Ishikawa (cell line): Measurements from ENCODE around the gene COL6A5.

Experiments
- CREB1 ChIP-seq: IDR thresholded peaks from 2 replicates; pipeline ENCODE4 v1.6.1; 2012; ENCODE audit warnings: low read depth
- EP300 ChIP-seq: IDR thresholded peaks from 2 replicates; pipeline ENCODE4 v1.6.1; 2012; ENCODE audit warnings: borderline replicate concordance
- RAD21 ChIP-seq: IDR thresholded peaks from 2 replicates; pipeline ENCODE4 v1.6.1; 2012; ENCODE audit warnings: low read depth

DNA sequence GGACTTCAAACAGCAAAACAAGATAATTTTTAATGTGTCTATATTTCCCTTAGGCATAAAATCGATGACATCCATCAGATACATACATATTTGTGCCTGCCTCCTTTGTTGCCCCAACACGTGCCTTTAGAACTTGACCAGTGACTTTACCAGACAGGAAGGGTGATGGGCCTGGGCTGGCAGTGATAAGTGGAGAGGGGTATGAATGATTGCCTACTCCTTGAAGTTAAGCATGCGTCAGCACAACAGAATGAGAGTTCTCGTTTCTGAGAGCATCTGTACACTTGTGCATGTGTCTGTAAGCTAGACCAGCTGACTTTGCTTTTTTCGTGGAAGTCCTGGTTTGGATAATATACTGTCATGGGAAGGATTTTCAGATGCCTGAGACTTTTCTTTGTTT is 116.6 kb downstream of the COL6A5 start:
- no peak for TF ChIP-seq EP300
- no peak for TF ChIP-seq CREB1
- no peak for TF ChIP-seq RAD21
